HG02885 (cell line): Measurements from ENCODE around the gene SAE1.
"Not testable (repeated sequence)": the region's sequence is repeated elsewhere in the genome, so short reads cannot be mapped to it uniquely, and the experiment has no call there.

ENCODE experiments used
- ATAC-seq: cut with Tn5 transposase; IDR thresholded peaks from one replicate; pipeline ENCODE4 v1.9.1; 2021; ENCODE audit warnings: mild to moderate bottlenecking; ENCODE audit not compliant: unreplicated experiment, poor library complexity

SAE1 gene

GRCh38 chr19:47124937-47125668, 5.5 kb upstream of the SAE1 start:
- ATAC-seq = no peak

- no peak for ATAC-seq
These were observed 5.0 kb upstream of the SAE1 start for GRCh38 chr19:47125669-47125938.

DNA sequence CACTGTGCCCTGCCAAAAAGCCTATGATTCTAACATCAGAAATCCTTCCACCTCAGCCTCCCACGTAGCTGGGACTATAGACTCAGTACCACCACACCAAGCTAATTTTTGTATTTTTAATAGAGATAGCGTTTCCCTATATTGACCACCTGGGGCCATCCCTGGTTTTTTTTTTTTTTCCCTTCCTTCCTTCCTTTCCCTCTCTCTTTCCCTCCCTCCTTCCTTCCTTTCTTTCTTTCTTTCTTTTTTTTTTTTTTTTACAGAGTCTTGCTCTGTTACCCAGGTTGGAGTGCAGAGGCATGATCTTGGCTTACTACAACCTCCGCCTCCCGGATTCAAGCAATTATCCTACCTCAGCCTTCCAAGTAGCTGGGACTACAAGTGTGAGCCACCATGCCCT, 1.1 kb upstream of the SAE1 start:
- ATAC-seq = no peak

DNA sequence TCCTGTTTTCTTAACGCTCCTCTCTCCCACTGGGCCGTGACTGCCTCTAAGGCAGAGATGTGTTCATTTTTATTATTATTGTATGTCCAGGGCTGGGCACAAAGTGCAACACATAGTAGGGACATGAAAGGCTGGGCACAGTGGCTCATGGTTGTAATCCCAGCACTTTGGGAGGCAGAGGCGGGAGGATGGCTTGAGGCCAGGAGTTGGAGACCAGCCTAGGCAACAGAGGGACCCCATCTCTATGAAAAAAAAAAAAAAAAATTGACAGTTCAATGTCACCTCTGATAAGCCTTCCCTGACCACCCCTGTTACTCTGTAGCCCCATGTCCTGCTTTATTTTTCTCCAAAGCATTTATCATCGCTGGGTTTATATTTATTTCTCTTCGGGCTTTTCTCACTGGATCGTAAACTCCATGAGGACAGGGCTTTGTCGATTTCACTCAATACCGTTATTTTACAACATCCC, 481 bp upstream of the SAE1 start:
- no peak for ATAC-seq

DNA sequence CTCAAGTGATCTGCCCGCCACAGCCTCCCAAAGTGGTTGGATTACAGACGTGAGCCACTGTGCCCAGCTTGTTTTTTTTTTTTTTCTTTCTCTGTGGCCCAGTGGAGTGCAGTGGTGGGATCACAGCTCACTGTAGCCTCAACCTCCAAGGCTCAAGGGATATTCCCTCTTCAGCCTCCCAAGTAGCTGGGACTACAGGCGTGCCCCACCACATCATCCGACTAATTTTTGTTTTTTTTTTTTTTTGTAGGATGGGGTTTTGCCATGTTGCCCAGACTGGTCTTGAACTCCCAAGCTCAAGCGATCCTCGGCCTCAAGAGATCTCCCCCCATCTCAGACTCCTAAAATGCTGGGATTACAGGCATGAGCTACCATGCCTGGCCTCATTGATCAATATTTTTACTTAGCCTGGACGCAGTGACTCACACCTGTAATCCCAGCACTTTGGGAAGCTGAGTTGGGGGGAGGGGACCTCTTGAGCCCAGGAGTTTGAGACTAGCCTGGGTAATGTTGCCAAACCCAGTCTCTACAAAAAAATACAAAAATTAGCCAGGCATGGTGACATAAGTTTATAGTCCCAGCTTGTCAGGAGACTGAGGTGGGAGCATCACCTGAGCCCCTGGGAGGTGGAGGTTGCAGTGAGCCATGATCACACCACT, 1.7 kb downstream of the SAE1 start:
- no peak for ATAC-seq

DNA sequence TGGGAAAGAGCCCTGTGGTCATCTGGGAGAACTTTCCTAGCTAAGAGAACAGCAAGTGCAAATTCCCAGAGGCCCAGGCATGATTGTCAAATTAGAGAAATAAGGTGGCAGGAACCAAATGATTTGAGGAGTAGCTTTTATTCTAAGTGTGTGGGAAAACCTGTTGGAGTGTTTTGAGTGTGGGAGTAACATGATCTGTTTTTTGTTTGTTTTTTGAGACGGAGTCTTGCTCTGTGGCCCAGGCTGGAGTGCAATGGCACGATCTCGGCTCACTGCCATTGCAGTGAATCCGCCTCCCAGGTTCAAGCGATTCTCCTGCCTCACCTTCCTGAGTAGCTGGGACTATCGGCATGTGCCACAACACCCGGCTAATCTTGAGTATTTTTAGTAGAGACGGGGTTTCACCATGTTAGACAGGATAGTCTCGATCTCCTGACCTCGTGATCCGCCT, 2.4 kb downstream of the SAE1 start:
- no peak for ATAC-seq

GRCh38 chr19:47134545-47134944, 3.9 kb downstream of the SAE1 start:
- ATAC-seq = no peak

DNA sequence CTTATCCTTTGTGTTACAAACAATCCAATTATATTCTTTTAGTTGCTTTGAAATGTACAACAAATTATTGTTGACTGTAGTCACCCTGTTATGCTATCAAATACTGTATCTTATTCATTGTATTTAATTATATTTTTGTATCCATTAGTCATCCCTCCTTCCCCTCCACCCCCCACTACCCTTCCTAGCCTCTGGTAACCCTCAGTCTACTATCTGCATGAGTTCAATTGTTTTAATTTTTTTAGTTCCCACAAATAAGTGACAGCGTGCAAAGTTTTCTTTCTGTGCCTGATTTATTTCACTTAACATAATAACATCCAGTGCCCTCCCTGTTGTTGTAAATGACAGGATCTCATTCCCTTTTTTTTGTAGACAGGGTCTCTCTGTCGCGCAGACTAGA, 4.5 kb downstream of the SAE1 start:
- no peak for ATAC-seq

- ATAC-seq = not testable (repeated sequence)
These were observed 10.6 kb downstream of the SAE1 start for GRCh38 chr19:47141252-47141651.

DNA sequence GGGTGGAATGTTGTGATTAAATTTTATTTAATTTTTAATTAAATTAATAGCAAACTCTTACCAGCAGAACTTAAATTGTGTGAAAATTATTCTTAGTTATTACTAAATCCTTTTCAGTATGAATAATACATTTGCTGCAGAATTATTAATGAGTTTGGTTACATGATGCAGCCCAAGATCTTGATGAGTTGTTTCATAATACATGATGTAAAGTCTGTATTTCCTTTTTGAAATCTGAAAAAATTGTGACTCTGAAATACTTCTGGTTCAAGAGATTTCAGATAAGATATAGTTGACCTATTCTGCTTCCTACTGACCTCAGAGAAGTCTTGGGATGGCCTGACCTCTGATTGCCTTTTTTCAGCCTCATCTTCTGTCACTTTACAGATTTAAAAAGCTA, 11.1 kb downstream of the SAE1 start:
- no peak for ATAC-seq

GRCh38 chr19:47142779-47143178, 12.1 kb downstream of the SAE1 start:
- no peak for ATAC-seq

GRCh38 chr19:47143322-47144073, 12.9 kb downstream of the SAE1 start:
- ATAC-seq = no peak

GRCh38 chr19:47144630-47145029, 14.0 kb downstream of the SAE1 start:
- no peak for ATAC-seq

- ATAC-seq = no peak
These were observed 15.2 kb downstream of the SAE1 start for GRCh38 chr19:47145639-47146486.

GRCh38 chr19:47146920-47147319, 16.3 kb downstream of the SAE1 start:
- ATAC-seq = no peak

DNA sequence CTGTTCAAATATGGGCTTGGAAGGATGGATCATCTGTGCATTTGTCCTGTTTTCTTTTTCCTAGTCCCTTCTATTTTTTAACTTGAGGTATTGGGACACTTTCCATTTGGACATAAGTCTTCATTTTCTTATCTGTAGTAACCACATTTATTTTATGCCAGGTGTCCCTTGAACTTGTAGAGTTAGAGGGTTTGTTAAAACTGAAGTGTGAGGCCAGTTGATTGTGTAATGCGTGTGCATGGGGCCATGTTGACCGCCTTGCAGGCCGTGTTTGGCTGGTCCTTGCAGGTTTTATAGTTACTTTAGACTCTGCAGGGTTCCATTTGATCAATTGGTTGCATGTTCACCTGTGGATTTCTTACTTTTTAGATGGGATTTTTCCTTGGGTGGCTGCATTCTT, 21.0 kb downstream of the SAE1 start:
- no peak for ATAC-seq

GRCh38 chr19:47152205-47152604, 21.6 kb downstream of the SAE1 start:
- ATAC-seq = no peak

DNA sequence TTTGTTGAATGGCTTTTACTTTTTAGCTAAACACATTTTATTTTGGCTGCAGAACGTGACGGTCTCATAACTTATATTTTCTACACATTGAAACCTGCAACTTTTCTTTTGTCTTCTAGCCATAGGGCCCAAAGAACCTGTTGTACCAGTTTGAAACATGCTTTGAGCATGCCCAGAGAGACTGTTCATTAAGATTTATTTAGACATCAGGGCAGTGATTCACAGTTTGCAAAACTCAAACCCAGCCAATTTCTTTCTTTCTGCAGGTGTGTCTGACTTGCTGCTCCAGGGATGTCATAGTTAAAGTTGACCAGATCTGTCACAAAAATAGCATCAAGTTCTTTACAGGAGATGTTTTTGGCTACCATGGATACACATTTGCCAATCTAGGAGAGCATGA, 22.0 kb downstream of the SAE1 start:
- ATAC-seq = no peak

GRCh38 chr19:47153266-47153665, 22.6 kb downstream of the SAE1 start:
- ATAC-seq = no peak

DNA sequence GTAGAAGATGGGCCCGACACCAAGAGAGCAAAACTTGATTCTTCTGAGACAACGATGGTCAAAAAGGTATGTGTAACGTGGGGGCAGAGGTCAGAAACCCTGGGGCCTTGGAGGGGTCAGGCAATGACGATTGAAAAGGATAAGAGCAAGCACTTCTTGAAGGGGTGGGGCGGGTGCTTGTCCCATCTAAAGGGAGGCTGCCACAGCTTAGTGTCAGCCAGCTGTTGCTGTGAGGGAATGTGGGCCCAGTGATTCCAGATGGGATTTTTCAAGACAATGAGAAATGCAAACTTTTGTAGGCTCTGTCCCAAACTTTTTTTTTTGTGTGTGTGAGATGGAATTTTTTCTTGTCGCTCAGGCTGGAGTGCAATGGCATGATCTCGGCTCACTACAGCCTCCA, 24.5 kb downstream of the SAE1 start:
- no peak for ATAC-seq
